GM18907 (cell line): ENCODE data around the gene SYTL5.

ENCODE experiments used
- ATAC-seq: cut with Tn5 transposase; IDR thresholded peaks from one replicate; pipeline ENCODE4 v1.9.1; 2021; ENCODE audit warnings: mild to moderate bottlenecking, moderate library complexity; ENCODE audit not compliant: unreplicated experiment

SYTL5 gene

GRCh38 chrX:38127961-38128360, 121.6 kb downstream of the SYTL5 start:
- no peak for ATAC-seq

- ATAC-seq = no peak
Observed at GRCh38 chrX:38129366-38129765, 123.0 kb downstream of the SYTL5 start.

DNA sequence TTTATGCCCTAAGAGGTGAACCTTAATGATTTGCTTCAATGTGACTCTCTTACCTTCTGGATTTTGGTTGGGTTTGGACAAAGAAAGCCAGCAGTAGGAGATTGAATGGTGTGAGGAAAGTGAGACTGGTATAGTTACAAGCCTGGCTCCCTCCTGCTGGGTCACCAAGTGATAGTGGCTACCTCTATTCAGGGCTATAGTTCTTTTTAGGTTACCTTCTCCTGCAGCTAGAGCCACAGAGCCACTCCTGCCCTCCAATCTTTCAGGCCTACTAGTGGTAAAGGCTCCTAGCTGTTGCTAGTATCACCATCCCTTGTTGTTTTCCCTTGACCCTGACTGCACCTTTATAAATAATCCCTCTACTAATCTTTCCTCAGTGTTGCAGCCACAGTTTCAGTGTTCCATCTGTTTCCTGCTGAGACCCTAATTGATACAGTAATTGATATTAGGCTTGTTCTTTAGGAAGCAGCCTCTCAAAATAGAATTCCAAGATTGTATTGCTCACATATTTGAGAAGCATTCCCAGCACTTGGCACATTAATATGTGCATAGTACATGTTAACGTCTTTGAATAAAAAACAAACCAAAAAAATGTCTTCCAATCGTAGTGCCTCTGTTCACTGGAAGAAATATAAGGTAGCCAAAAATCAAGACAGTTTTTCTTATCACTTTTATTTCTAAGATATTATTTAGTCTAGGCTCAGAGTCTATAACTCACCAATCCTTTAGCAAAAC, 132.0 kb downstream of the SYTL5 start:
- ATAC-seq = no peak

DNA sequence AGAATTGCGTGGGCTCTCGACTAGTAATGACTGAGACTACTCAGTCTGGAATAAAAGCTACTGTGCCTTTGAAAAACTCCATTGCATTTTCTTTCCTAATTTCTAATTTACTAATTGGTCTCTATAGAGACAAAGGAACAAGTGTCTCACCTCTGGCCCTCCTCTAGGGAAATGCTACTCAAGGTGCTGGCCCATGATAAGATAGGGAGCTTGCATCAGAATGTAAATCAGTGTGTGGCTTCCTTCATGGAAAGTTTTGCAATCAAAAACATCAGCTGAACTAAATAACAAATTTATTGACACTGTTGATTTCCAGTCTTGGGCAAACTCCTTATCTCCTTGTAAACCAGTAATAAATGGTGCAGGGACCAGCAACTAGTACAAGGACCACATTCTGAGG, 132.5 kb downstream of the SYTL5 start:
- no peak for ATAC-seq

- no peak for ATAC-seq
Observed at GRCh38 chrX:38142610-38143009, 136.3 kb downstream of the SYTL5 start.

DNA sequence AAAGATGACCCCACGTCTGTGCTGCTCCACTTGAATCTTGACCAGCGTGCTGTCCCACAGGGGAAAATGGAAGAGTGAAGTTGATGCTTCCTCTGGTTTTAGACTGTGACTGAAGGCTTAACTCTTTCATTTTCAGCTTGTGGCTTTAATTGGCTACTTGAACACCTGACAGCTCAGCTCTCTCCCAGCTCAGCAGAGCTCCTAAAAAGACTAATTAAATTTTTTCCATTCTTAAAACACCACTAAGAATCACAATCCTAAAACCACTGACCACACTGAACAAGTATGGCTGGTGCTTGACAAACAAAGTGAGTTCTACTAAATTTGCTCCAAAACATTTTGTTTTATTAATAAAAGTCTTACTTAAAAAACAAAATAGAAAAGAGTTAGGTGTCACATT, 142.7 kb downstream of the SYTL5 start:
- ATAC-seq = no peak

DNA sequence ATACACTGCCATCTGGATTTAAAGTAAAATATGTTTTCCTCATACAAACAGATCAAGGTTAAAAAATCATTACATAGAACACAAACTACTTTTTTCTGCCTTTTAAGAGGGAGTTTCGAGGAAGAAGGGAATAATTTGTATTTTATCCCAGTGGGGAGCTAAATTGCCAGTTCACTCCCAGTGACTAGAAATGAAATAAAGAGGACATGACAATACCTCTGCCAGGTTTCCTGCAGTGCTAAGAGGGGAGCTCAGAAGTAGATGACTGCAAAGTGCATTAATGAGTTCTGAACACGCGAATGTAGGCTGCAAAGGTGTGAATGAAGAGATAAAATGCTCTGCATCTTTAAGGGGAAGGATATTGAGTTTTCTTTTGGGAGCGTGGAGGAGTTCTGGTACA, 144.6 kb downstream of the SYTL5 start:
- no peak for ATAC-seq

- no peak for ATAC-seq
Observed at GRCh38 chrX:38151441-38151840, 145.1 kb downstream of the SYTL5 start.

DNA sequence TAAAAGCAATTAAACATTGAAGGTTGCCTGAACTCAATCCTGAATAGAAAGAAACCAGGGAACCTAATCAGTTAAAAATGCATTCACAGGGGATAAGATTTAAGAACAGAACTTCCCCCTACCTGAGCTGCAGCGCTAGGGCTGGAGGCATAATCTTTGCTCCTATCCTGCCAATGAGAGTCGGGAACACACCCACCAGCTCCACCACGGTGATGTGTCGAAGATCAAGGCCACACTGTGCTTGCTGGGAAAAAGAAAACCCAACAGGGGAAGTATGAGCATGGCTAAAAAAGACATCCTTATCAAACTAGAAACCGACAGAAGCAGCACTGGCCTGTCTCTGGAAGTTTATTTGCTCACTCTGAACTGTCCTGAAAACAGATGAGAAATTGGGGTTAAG, 148.0 kb downstream of the SYTL5 start:
- no peak for ATAC-seq

GRCh38 chrX:38154818-38155217, 148.5 kb downstream of the SYTL5 start:
- ATAC-seq = no peak

DNA sequence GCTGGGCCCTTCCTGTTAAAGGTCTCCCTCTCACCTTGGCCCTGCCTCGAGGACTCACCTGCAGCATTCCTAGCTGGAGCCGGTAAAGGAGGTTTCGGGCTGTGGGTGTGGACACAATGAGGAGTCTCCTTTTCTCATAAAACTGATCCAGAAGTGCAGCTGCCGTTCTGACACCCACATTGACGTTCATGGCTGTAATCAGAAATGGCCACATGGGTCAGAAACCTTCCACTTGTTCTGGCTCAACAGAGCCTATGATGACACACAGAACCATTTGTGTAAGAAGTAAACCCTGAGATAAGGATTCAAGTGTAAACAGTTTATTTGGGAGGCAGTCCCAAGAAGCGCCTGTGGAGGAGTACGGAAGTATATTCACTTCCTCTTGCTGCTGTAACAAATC, 150.5 kb downstream of the SYTL5 start:
- no peak for ATAC-seq

- ATAC-seq = no peak
Observed at GRCh38 chrX:38163193-38163592, 156.8 kb downstream of the SYTL5 start.

- ATAC-seq = no peak
Observed at GRCh38 chrX:38165023-38165422, 158.7 kb downstream of the SYTL5 start.

DNA sequence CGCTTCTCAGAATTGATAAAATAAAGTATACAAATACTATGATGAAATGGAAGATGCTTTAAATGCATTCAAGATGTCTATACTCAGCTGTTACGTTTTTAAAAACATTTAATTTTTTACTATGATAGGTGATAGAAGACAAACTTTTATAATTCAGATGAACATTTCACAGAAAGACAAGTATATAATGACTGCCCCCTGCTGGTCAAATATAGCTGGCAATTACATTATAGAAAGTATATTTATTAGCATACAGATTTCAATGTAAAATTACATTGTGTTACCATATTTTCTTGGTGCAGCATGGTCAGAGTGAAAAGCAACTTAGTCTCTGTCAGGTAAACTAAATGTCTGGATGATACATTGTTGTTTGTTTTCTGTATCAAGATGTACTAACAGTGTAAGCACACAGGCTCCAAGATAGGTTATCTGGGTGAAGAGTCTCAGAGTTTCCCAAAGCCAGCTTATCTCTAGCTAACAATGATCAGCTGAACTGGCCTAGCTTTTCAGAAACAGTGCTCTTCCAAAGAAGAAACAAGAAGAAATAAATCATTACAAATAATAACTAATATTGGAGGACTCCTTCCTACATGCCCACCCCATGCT, 160.2 kb downstream of the SYTL5 start:
- ATAC-seq = no peak

- no peak for ATAC-seq
Observed at GRCh38 chrX:38170556-38170955, 164.2 kb downstream of the SYTL5 start.

DNA sequence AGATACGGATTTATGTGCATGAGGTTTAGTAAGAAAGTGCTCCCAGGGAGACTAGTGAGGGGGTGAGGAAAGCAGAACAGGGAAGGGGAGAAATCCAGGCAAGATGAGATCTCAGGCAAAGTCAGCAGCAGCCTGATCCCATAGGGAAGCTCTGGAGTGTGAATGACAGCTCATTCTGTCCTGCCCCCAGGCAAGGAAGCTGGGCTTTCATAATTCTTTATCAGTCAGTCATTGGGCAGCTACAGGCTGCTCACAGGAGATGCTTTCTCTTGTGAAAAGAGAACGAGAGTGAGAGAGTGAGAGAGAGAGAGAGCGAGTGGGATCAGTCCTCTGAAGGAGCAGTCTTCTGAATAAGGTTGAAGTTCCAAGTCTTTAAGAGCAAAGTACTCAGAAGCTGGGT, 166.2 kb downstream of the SYTL5 start:
- ATAC-seq = no peak

DNA sequence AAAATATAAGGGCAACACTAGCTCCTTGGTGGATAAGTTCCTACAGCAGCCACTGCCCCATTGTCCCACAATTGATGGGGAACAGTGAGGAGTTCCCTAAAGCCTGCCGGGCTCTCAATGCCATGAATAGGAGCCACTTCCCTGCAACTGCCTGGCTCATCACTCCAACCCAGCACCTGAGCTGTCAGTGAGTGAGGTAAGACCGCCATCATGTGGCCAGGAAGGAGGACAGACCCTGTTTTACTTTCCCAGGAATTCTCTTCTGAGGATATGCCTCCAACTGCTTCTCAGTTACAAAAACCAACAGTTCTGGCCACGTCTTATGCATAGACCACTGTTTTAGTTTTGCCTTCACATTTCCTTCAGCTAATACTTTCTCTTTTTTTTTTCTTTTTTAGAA, 168.8 kb downstream of the SYTL5 start:
- no peak for ATAC-seq

- ATAC-seq = no peak
Observed at GRCh38 chrX:38178396-38178795, 172.0 kb downstream of the SYTL5 start.
